GM12892 (cell line): ENCODE data around the gene CERS4.

Source experiments
- POLR2A ChIP-seq: IDR thresholded peaks from 2 replicates; pipeline ENCODE4 v1.6.1; 2011; ENCODE audit warnings: low read depth, low read length, control low read depth
- POLR2AphosphoS5 ChIP-seq: IDR thresholded peaks from 2 replicates; pipeline ENCODE4 v1.6.1; 2011; ENCODE audit warnings: low read depth, low read length, control low read depth

- no peak for TF ChIP-seq POLR2A
- TF ChIP-seq POLR2AphosphoS5 = no peak
These were observed 15.4 kb downstream of the CERS4 start for GRCh38 chr19:8224394-8225145.
